WTC11 (cell line): Measurements from ENCODE around the gene VPS41. TPM values are rescaled to one million over a fixed set of nuclear protein-coding genes. Genes with fewer than 3 reads are reported as not detected.

Experiments
- ATAC-seq: fragments of 200-7000 bp; cut with Tn5 transposase; 2 replicates; pipeline ENCODE4 v1.10.0; 2021; ENCODE audit warnings: mild to moderate bottlenecking, moderate library complexity
- CTCF ChIA-PET: fragments of 300-600 bp; sonication (Branson Sonifier 250); formaldehyde crosslinking; loops from one replicate; lab custom pipeline; 2021; ENCODE audit warnings: antibody characterized with exemption; lab: Charles Lee
- POLR2A ChIA-PET: fragments of 350-600 bp; sonication (Branson Sonifier 250); formaldehyde crosslinking; loops from one replicate; lab custom pipeline; 2021; ENCODE audit warnings: antibody characterized with exemption; lab: Charles Lee
- DNase-seq: peaks from one replicate; pipeline ENCODE4 v3.0.0; 2021; ENCODE audit warnings: low spot score
- H3K27ac Mint-ChIP-seq: 2 replicates; pipeline ENCODE4 v1.8.0; 2021; ENCODE audit warnings: mixed read lengths
- H3K27me3 Mint-ChIP-seq: 2 replicates; pipeline ENCODE4 v1.8.0; 2021; ENCODE audit warnings: low read depth, mild to moderate bottlenecking, moderate library complexity, mixed read lengths
- H3K36me3 Mint-ChIP-seq: 2 replicates; pipeline ENCODE4 v1.8.0; 2021; ENCODE audit warnings: mixed read lengths
- H3K4me1 Mint-ChIP-seq: 2 replicates; pipeline ENCODE4 v1.8.0; 2022; ENCODE audit warnings: mixed read lengths
- H3K4me3 Mint-ChIP-seq: 2 replicates; pipeline ENCODE4 v1.8.0; 2021; ENCODE audit warnings: mild to moderate bottlenecking, moderate library complexity, mixed read lengths
- H3K9me3 Mint-ChIP-seq: 2 replicates; pipeline ENCODE4 v1.8.0; 2021; ENCODE audit warnings: mixed read lengths
- AFF4 ChIP-seq: sonication (generic); formaldehyde crosslinking; IDR thresholded peaks from 2 replicates; pipeline ENCODE4 v1.8.1; 2023; ENCODE audit warnings: mild to moderate bottlenecking, missing genetic modification reagents, borderline replicate concordance
- ARID4B ChIP-seq: sonication (generic); formaldehyde crosslinking; IDR thresholded peaks from 2 replicates; pipeline ENCODE4 v1.8.0; 2023; ENCODE audit warnings: missing genetic modification reagents, mild to moderate bottlenecking, borderline replicate concordance
- ATF1 ChIP-seq: sonication (generic); formaldehyde crosslinking; IDR thresholded peaks from 2 replicates; pipeline ENCODE4 v1.8.1; 2023; ENCODE audit warnings: mild to moderate bottlenecking, moderate library complexity, missing genetic modification reagents
- CREB1 ChIP-seq: sonication (generic); formaldehyde crosslinking; IDR thresholded peaks from 2 replicates; pipeline ENCODE4 v1.8.0; 2023; ENCODE audit warnings: mild to moderate bottlenecking, missing genetic modification reagents
- ERG ChIP-seq: fragments of 250-450 bp; sonication (Bioruptor Pico); IDR thresholded peaks from 2 replicates; pipeline ENCODE4 v1.8.0; 2021; ENCODE audit warnings: mild to moderate bottlenecking
- FOXK1 ChIP-seq: sonication (generic); formaldehyde crosslinking; IDR thresholded peaks from 2 replicates; pipeline ENCODE4 v1.8.0; 2022; ENCODE audit warnings: mild to moderate bottlenecking, moderate library complexity, missing genetic modification reagents
- GTF2I ChIP-seq: fragments of 250-450 bp; sonication (Bioruptor Pico); conservative IDR thresholded peaks from 2 replicates; pipeline ENCODE4 v1.4.0; 2021; ENCODE audit warnings: mild to moderate bottlenecking
- HMGXB4 ChIP-seq: sonication (generic); formaldehyde crosslinking; IDR thresholded peaks from 2 replicates; pipeline ENCODE4 v1.8.1; 2023; ENCODE audit warnings: mild to moderate bottlenecking, moderate library complexity, missing genetic modification reagents
- IRF1 ChIP-seq: sonication (generic); formaldehyde crosslinking; IDR thresholded peaks from 2 replicates; pipeline ENCODE4 v1.8.0; 2023; ENCODE audit warnings: missing genetic modification reagents
- PRDM15 ChIP-seq: sonication (generic); formaldehyde crosslinking; IDR thresholded peaks from 2 replicates; pipeline ENCODE4 v1.8.0; 2022; ENCODE audit warnings: missing genetic modification reagents
- SP1 ChIP-seq: sonication (generic); formaldehyde crosslinking; conservative IDR thresholded peaks from 2 replicates; pipeline ENCODE4 v1.8.1; 2022; ENCODE audit warnings: missing genetic modification reagents
- ZNF232 ChIP-seq: sonication (generic); formaldehyde crosslinking; IDR thresholded peaks from 2 replicates; pipeline ENCODE4 v1.8.0; 2022; ENCODE audit warnings: mild to moderate bottlenecking, missing genetic modification reagents
- ZNF263 ChIP-seq: sonication (generic); formaldehyde crosslinking; IDR thresholded peaks from 2 replicates; pipeline ENCODE4 v1.8.1; 2022; ENCODE audit warnings: low read depth, mild to moderate bottlenecking, moderate library complexity, missing genetic modification reagents
- ZNF671 ChIP-seq: fragments of 250-450 bp; sonication (Bioruptor Pico); IDR thresholded peaks from 2 replicates; pipeline ENCODE4 v1.8.0; 2021; ENCODE audit warnings: mild to moderate bottlenecking
- ZSCAN18 ChIP-seq: fragments of 250-450 bp; sonication (Bioruptor Pico); IDR thresholded peaks from 2 replicates; pipeline ENCODE4 v2.1.2; 2022; ENCODE audit warnings: mild to moderate bottlenecking, moderate library complexity
- total RNA-seq: library from RNA; stranded (reverse); gene quantifications from 3 replicates; pipeline ENCODE4 v1.2.3, GENCODE V29; 2021

The VPS41 gene
- total RNA-seq, 1 experiment from 2014 or later: 50.3 TPM

- H3K4me1 Mint-ChIP-seq: peaks cover 2% of the 10 kb centered on the region; the same call in 1 of the 2 replicates
- peaks cover 30% of the 10 kb centered on the region for H3K36me3 Mint-ChIP-seq
- no peak overlapping the region for H3K27ac Mint-ChIP-seq
- DNase-seq: no peak
- ChIA-PET CTCF (no interaction called here), POLR2A (no interaction called here)
- peaks cover 10% of the 10 kb centered on the region for H3K9me3 Mint-ChIP-seq
- no peak for TF ChIP-seq ZNF232 (CRISPR knock-in tag)
- no peak for TF ChIP-seq SP1 (CRISPR knock-in tag)
- no peak for TF ChIP-seq FOXK1 (CRISPR knock-in tag)
- TF ChIP-seq IRF1 (CRISPR knock-in tag): no peak
- TF ChIP-seq ZNF671 (CRISPR knock-in tag): no peak
- no peak for TF ChIP-seq HMGXB4 (CRISPR knock-in tag)
- no peak for TF ChIP-seq AFF4 (CRISPR knock-in tag)
- no peak for TF ChIP-seq ERG (CRISPR knock-in tag)
- TF ChIP-seq ATF1 (CRISPR knock-in tag): no peak
- no peak for TF ChIP-seq ARID4B (CRISPR knock-in tag)
- TF ChIP-seq ZNF263 (CRISPR knock-in tag): no peak
- no peak for TF ChIP-seq CREB1 (CRISPR knock-in tag)
- TF ChIP-seq PRDM15 (CRISPR knock-in tag): no peak
- TF ChIP-seq GTF2I (CRISPR knock-in tag): no peak
- TF ChIP-seq ZSCAN18 (CRISPR knock-in tag): no peak
- no peaks in the 10 kb centered on the region for H3K27me3 Mint-ChIP-seq
- H3K4me3 Mint-ChIP-seq: no peak overlapping the region
- no peak for ATAC-seq
These were observed 89.5 kb downstream of the VPS41 start for GRCh38 chr7:38819463-38819862.
